ENCODE results near the gene HOXD10. TPM values are rescaled to one million over a fixed set of nuclear protein-coding genes. Genes with fewer than 3 reads are reported as not detected.

HOXD10 gene
- total and polyA plus RNA-seq, 9 of the 15 experiments (the other 6 are each of a cell fraction or from before 2014, with no cell fraction given): not detected

DNA sequence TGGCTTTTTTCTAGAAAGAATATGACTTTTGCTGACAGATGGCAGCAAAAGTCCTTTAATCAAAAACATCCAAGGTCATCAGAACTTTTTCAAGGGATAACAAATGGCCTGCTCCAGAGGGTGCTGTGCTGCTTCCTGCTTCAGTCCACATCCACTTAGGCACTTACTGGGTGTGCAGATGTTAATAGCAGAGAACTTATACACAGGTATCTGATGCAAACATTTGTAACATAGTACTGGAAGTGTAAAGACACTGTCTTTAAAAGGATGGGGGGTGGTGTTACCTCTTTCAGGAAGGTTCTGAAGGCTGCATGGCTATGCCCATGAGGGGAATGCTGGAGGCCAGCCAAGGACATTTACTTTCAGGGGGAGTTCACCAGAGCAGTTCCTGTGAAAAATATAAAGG lies 18.5 kb downstream of the HOXD10 start (continued):
- TF ChIP-seq ARHGAP35 (IDR thresholded peaks at IDR 0.05; ENCODE audit: partially characterized antibody) (no peak), ZNF431 (CRISPR knock-in tag; IDR thresholded peaks at IDR 0.05) (no peak), PRMT5 (CRISPR knock-in tag; IDR thresholded peaks at IDR 0.05) (no peak), BHLHE40 (IDR thresholded peaks at IDR 0.05; ENCODE audit: low read length) (no peak), TRIM24 (IDR thresholded peaks at IDR 0.05) (peak in 1 of 2 experiments; percentile 34; a peak in 1 of 4 replicates), ELF2 (CRISPR knock-in tag; IDR thresholded peaks at IDR 0.05) (no peak), KDM4B (IDR thresholded peaks at IDR 0.05; ENCODE audit: borderline replicate concordance in 2 of 2, low read depth in 1 of 2) (no peak), CTBP1 (IDR thresholded peaks at IDR 0.05; ENCODE audit: borderline replicate concordance) (peak; percentile 62), ZNF282 (CRISPR knock-in tag; IDR thresholded peaks at IDR 0.05) (no peak), SRSF7 (optimal IDR thresholded peaks at IDR 0.05; ENCODE audit: low read depth, low read length) (no peak), NCOA2 (IDR thresholded peaks at IDR 0.05; ENCODE audit: partially characterized antibody in 2 of 2) (no peak), CEBPG (CRISPR knock-in tag; IDR thresholded peaks at IDR 0.05) (no peak), CEBPG (tag; conservative IDR thresholded peaks at IDR 0.05 in 1 of 2, IDR thresholded peaks at IDR 0.05 in 1 of 2) (peak in 1 of 2 experiments; percentile 79; a peak in 2 of 4 replicates)
- TF ChIP-seq, protein P1, sequence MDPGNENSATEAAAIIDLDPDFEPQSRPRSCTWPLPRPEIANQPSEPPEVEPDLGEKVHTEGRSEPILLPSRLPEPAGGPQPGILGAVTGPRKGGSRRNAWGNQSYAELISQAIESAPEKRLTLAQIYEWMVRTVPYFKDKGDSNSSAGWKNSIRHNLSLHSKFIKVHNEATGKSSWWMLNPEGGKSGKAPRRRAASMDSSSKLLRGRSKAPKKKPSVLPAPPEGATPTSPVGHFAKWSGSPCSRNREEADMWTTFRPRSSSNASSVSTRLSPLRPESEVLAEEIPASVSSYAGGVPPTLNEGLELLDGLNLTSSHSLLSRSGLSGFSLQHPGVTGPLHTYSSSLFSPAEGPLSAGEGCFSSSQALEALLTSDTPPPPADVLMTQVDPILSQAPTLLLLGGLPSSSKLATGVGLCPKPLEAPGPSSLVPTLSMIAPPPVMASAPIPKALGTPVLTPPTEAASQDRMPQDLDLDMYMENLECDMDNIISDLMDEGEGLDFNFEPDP (CRISPR knock-in tag; IDR thresholded peaks at IDR 0.05): no peak
- TF ChIP-seq, protein P2, sequence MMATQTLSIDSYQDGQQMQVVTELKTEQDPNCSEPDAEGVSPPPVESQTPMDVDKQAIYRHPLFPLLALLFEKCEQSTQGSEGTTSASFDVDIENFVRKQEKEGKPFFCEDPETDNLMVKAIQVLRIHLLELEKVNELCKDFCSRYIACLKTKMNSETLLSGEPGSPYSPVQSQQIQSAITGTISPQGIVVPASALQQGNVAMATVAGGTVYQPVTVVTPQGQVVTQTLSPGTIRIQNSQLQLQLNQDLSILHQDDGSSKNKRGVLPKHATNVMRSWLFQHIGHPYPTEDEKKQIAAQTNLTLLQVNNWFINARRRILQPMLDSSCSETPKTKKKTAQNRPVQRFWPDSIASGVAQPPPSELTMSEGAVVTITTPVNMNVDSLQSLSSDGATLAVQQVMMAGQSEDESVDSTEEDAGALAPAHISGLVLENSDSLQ (IDR thresholded peaks at IDR 0.05): no peak
- TF ChIP-seq, protein P3, sequence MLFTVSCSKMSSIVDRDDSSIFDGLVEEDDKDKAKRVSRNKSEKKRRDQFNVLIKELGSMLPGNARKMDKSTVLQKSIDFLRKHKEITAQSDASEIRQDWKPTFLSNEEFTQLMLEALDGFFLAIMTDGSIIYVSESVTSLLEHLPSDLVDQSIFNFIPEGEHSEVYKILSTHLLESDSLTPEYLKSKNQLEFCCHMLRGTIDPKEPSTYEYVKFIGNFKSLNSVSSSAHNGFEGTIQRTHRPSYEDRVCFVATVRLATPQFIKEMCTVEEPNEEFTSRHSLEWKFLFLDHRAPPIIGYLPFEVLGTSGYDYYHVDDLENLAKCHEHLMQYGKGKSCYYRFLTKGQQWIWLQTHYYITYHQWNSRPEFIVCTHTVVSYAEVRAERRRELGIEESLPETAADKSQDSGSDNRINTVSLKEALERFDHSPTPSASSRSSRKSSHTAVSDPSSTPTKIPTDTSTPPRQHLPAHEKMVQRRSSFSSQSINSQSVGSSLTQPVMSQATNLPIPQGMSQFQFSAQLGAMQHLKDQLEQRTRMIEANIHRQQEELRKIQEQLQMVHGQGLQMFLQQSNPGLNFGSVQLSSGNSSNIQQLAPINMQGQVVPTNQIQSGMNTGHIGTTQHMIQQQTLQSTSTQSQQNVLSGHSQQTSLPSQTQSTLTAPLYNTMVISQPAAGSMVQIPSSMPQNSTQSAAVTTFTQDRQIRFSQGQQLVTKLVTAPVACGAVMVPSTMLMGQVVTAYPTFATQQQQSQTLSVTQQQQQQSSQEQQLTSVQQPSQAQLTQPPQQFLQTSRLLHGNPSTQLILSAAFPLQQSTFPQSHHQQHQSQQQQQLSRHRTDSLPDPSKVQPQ (CRISPR knock-in tag; IDR thresholded peaks at IDR 0.05; ENCODE audit: borderline replicate concordance): no peak
- TF ChIP-seq, protein P4, sequence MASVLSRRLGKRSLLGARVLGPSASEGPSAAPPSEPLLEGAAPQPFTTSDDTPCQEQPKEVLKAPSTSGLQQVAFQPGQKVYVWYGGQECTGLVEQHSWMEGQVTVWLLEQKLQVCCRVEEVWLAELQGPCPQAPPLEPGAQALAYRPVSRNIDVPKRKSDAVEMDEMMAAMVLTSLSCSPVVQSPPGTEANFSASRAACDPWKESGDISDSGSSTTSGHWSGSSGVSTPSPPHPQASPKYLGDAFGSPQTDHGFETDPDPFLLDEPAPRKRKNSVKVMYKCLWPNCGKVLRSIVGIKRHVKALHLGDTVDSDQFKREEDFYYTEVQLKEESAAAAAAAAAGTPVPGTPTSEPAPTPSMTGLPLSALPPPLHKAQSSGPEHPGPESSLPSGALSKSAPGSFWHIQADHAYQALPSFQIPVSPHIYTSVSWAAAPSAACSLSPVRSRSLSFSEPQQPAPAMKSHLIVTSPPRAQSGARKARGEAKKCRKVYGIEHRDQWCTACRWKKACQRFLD (CRISPR knock-in tag; IDR thresholded peaks at IDR 0.05): no peak
- TF ChIP-seq, protein P5, sequence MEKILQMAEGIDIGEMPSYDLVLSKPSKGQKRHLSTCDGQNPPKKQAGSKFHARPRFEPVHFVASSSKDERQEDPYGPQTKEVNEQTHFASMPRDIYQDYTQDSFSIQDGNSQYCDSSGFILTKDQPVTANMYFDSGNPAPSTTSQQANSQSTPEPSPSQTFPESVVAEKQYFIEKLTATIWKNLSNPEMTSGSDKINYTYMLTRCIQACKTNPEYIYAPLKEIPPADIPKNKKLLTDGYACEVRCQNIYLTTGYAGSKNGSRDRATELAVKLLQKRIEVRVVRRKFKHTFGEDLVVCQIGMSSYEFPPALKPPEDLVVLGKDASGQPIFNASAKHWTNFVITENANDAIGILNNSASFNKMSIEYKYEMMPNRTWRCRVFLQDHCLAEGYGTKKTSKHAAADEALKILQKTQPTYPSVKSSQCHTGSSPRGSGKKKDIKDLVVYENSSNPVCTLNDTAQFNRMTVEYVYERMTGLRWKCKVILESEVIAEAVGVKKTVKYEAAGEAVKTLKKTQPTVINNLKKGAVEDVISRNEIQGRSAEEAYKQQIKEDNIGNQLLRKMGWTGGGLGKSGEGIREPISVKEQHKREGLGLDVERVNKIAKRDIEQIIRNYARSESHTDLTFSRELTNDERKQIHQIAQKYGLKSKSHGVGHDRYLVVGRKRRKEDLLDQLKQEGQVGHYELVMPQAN (IDR thresholded peaks at IDR 0.05; ENCODE audit: borderline replicate concordance): no peak
- TF ChIP-seq, protein P6, sequence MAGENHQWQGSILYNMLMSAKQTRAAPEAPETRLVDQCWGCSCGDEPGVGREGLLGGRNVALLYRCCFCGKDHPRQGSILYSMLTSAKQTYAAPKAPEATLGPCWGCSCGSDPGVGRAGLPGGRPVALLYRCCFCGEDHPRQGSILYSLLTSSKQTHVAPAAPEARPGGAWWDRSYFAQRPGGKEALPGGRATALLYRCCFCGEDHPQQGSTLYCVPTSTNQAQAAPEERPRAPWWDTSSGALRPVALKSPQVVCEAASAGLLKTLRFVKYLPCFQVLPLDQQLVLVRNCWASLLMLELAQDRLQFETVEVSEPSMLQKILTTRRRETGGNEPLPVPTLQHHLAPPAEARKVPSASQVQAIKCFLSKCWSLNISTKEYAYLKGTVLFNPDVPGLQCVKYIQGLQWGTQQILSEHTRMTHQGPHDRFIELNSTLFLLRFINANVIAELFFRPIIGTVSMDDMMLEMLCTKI (IDR thresholded peaks at IDR 0.05; ENCODE audit: partially characterized antibody): no peak
